GM20431 (cell line): ENCODE measurements around the gene ADAT2.

Experiments used
- in situ Hi-C: fragments of 300-500 bp; cut with MseI, MboI; formaldehyde crosslinking; loops from one replicate; pipeline ENCODE4 v1.15.0; 2020; ENCODE audit warnings: low sequenced_read_pairs; ENCODE audit not compliant: unreplicated experiment

ADAT2 gene

DNA sequence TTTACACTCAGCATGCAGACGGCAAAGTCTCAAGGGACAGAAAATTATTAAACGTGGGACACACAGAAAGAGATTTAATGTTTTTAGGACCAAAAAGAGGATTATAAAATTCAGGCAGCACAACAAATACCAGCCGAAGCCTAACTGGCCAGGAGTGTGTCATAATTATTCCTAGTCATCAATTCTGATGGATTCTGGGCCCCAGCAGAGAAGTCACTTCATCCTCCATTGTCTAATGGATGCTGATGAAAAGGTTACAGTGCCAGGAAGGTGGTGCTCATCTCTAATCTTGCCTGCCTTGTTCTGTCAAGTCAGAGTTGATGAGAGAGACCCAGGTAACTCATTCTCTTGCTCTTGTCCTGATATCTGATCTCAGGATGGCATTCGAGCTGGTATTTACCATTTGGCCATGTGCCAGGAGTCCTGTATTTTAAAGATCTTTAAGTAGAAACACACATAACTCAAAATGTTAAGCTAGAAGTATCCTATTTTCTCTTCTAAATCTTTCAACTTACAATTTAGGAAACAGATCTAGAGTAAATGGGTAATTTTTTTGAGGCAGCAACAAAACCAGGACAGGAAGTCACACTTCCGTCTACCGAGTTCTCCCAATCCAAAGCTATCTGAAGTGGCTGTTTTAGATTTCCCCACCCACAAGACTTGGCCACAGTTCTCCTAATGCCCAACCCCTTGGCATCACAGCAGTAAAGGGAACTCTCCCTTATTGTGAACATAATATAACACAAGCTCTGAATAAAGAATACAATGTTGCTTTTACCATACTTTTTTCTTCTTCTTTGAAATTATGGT, 50.0 kb downstream of the ADAT2 start:
- in situ Hi-C loops = loop anchor here (25.0 kb wide), 1 partner anchor 838 kb away; no protein-coding TSS in a partner anchor

DNA sequence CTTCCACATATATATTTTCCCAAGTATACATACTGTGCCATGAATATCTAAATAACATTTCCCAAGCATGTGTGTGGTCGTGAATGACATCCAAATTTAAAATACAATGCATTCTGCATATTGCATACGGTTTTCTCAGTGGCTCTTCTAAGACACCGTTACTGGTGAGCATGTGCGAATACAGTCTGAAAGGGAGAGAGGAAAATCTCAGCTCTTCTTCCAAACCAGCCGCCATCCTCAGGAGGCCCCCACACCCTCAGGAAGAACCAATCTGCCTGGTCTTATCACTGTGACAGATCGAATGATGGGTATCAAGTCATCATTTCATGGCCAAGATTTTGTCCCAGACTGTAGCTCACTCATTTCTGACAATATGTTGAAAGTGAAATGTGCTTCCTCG, 50.7 kb downstream of the ADAT2 start:
- in situ Hi-C loops = loop anchor here (25.0 kb wide), 1 partner anchor 837 kb away; no protein-coding TSS in a partner anchor

DNA sequence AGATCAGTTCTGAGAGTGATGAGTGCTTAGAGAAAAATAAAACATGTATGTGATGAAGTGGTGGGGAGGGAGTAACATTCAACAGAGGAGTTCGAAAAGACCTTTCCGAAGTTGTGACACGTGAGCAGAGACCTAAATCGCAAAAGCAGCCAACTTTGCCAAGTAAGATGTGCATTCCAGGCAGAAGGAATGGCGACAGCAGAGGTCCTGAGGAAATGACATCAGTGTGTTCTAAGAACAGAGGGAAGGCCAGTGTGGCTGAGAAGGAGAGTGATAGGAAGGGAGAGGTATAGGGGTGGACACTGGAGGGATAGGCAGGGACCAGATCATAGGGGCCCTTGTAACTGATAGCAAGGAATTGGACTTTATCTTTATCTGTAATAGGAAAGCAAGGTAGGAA, 51.3 kb downstream of the ADAT2 start:
- in situ Hi-C loops = no loop called here

DNA sequence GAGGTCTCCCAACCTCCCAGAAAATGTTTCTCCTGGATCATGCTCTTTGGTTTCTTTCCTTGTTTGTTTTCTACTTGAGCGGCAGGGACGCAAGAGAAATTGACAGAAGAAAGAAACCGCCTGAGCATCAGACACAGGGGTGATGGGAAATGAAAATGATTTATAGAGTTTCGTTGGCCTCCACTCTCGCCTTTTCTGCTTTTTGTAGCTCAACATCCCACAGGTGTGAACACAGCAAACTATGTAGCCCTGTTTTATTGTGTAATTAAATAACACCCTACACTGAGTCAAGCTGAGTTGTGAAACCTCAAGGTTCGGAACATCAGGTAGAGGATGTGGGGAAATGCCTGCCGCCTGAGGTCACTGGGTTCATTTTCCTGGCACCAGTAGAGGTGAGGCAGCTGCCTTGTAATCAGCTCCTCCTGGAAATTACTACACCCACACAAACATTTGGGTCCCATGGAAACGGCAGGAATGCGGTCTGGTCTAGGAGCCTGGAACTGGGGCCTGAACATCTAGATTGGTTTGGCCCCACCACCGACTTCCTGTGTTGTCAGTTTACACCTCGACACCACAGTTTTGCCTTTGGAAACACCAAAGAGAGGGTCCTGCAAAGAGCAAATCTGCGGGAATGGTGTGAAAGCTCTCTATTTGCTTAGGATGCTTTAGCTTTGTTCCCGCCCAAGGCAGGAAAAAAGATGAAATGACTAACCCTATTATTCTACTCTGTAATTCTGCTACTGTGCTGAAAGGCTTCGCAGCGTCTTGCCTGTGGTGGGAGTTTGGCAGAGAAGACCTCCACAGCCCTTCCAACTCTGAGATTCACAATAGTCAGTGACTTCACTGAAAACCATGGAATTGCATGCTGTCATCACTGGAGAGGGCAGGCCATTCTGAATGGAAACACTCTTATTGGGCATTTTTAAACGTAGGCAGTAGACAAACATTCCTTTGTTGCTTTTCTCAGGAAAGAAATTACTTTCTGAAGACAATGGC, 53.0 kb downstream of the ADAT2 start:
- in situ Hi-C loops = no loop called here

DNA sequence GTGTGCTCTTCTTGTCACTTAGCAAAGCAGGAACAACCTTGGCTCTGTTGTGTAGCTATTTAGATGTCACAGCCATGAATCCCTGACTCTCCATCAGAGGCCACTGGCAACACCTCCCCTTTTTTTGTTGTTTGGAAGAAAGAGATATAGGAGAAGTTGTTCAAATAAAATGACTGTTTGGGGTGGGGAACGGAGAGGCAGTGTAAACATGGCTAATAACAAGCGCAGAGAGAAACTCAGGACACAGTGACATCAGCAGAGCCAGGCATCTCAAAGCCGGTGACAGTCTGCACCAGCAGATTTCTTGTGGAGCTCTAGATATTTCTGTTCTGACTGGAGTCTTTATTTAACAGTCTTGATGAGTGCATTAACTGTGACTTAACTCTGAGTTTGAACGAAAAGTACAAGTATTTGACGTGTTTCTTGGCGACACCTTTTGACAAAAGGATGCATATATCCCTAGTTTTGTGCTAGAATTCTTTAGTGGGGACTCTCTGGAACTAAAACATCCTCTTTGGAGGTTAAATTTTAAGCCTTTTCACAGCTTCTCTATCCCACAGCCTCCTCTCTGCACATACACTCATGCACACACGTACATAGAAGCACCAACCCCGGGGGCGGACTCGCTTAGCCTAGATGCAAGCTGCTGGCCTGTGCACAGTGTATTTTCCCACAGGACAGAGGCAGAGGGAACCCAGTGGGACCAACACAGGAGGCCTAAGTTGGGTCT, 53.8 kb downstream of the ADAT2 start:
- in situ Hi-C loops = no loop called here

DNA sequence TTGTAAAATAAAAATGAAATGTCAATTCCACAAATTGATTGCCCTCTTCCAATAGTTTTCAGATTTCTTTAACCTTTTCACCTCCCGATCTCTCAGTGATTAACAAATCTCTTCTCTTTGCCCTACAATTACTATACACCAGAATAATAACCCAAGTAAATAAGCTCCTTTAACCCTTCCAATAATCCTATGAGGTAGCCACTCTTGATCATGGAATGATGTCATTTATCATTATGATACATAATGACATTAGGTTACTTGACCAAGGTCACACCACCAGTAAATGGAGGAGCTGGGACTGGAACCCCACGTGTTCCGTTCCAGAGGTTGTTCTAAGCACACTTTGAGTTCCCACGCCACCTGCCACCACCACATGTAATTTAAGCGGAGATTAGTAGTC, 54.8 kb downstream of the ADAT2 start:
- in situ Hi-C loops = no loop called here

DNA sequence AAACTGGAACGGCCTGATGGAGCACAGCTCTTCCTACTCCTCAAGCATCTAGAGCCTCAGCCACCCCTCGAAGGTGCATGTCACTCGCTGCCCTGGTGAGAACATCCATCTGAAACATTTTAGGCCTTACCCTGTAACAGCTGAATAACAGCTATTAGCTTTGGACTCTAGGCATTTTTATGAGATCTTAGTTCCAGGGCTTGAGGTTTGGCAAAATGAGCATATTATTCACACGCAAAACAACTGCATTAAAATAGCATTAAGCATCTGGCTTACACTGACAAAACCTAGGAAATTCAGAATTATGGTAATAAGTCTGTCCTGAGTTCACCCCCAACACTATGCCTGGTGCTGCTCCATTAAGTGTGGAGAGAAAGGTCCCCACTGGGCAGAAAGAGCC, 56.1 kb downstream of the ADAT2 start:
- in situ Hi-C loops = no loop called here

- in situ Hi-C loops = no loop called here
Observed at GRCh38 chr6:143390278-143390677, 60.2 kb downstream of the ADAT2 start.

GRCh38 chr6:143385636-143386035, 64.9 kb downstream of the ADAT2 start:
- in situ Hi-C loops = no loop called here

DNA sequence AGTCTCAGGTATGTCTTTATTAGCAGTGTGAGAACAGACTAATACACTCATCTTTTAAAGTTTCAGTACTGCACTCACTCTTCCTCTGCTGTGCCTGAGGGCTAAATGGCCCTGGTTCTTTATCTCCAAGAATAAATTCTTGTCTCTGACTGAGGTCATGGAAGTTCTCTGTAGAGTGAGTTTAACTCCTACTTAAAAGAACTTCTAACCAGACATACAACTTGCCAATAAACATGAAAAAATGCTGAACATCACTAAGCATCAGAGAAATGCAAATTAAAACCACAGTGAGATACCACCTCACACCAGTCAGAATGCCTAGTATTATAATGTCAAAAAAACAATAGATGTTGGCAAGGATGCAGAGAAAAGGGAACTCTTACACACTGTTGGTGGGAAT, 73.6 kb downstream of the ADAT2 start:
- in situ Hi-C loops = no loop called here

DNA sequence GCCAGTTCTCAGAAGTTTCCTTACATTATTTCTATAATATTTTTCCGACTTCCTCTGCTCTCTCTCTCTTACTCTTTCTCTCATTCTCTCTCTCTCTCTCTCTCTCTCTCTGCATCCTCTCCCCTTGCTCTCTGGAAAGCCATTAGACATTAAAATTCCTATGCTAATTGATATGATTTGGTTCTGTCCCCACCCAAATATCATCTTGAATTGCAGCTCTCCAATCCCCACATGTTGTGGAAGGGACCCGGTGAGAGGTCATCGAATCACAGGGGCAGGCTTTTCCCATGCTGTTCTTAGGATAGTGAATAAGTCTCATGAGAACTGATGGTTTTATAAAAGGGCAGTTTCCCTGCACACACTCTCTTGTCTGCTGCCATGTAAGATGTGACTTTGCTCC, 74.1 kb downstream of the ADAT2 start:
- in situ Hi-C loops = no loop called here

DNA sequence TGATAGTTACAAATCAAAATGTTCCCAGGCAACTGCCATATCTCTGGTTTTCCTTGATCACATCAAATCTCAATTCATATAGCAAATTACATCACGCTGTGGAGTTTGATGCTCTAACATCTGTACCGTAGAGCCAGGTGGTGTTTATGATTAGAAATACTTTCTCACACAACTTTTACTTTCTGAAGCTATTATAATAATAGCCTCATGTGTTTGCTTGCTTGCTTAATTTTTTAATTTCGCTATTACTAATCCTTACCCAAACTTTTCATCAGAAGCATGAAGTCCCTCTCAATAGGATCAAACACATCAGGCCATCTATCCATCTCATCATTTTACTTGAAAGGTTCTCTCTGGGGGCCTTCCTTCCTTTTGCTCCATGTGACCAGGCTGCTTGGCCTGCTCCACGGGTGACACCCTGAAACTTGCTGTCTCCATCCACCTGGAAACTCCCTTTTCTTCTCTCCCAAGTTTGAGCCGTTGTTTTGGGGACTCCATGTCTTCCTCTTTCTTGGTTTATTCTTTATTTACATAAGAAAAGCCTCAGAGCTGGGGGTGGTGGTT, 75.4 kb downstream of the ADAT2 start:
- in situ Hi-C loops = no loop called here

- in situ Hi-C loops = no loop called here
Observed at GRCh38 chr6:143374014-143374413, 76.5 kb downstream of the ADAT2 start.
